GM20000 (cell line): ENCODE data around the gene TPH2.

Experiments used
- DNase-seq: peaks from one replicate; pipeline ENCODE4 v3.0.0; 2012; ENCODE audit warnings: low spot score
- CTCF ChIP-seq: IDR thresholded peaks from 2 replicates; pipeline ENCODE4 v1.5.1; 2012; ENCODE audit warnings: mild to moderate bottlenecking, control low read depth; ENCODE audit errors: extremely low read depth, missing control alignments

Gene TPH2

GRCh38 chr12:71973687-71974086, 35.0 kb downstream of the TPH2 start:
- no peak for DNase-seq
- TF ChIP-seq CTCF: no peak

GRCh38 chr12:71980538-71980937, 41.9 kb downstream of the TPH2 start:
- no peak for TF ChIP-seq CTCF
- DNase-seq: no peak

- DNase-seq: no peak
- TF ChIP-seq CTCF: no peak
These were observed 42.5 kb downstream of the TPH2 start for GRCh38 chr12:71981149-71981548.

GRCh38 chr12:71994715-71995114, 56.1 kb downstream of the TPH2 start:
- DNase-seq: no peak
- TF ChIP-seq CTCF: no peak

GRCh38 chr12:71999795-72000194, 61.1 kb downstream of the TPH2 start:
- DNase-seq: no peak
- no peak for TF ChIP-seq CTCF

GRCh38 chr12:72000969-72001648, 62.5 kb downstream of the TPH2 start:
- DNase-seq: no peak
- no peak for TF ChIP-seq CTCF

- DNase-seq: no peak
These were observed 68.1 kb downstream of the TPH2 start for GRCh38 chr12:72006766-72007165.

More at GRCh38 chr12:72006766-72007165, 68.1 kb downstream of the TPH2 start:
- no peak for TF ChIP-seq CTCF
